RKO (cell line): ENCODE measurements around the gene TP53INP2.
A peak's percentile ranks its signal among the peaks of the same experiment; 100 is the strongest.
"Not testable (repeated sequence)": the region's sequence is repeated elsewhere in the genome, so short reads cannot be mapped to it uniquely, and the experiment has no call there.

Experiments
- DNase-seq: peaks from one replicate; pipeline ENCODE4 v3.0.0-alpha.2; 2016; ENCODE audit warnings: low spot score

Gene TP53INP2, protein sequence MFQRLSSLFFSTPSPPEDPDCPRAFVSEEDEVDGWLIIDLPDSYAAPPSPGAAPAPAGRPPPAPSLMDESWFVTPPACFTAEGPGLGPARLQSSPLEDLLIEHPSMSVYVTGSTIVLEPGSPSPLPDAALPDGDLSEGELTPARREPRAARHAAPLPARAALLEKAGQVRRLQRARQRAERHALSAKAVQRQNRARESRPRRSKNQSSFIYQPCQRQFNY

GRCh38 chr20:34704177-34705007 lies at the start of gene TP53INP2:
Gene TP53INP2 (plus strand): TSS chr20:34704344. CDS start chr20:34708740, 4,396 bp downstream.
- peak; percentile 93 for DNase-seq

GRCh38 chr20:34658654-34659053 lies 45.5 kb upstream of the TP53INP2 start:
- not testable (repeated sequence) for DNase-seq

DNA sequence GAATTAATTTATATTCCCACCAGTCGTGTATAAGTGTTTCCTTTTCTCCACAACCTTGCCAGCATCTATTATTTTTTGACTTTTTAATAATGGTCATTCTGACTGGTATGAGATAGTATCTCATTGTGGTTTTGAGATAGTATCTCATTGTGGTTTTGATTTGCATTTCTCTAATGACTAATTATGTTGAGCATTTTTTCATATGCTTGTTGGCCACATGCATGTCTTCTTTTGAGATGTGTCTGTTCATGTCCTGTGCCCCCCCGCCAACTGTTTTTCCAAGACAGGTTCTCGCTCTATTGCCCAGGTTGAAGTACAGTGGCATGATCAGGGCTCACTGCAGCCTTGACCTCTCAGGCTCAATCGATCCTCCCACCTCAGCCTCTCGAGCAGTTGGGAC lies 42.3 kb upstream of the TP53INP2 start:
- not testable (repeated sequence) for DNase-seq

DNA sequence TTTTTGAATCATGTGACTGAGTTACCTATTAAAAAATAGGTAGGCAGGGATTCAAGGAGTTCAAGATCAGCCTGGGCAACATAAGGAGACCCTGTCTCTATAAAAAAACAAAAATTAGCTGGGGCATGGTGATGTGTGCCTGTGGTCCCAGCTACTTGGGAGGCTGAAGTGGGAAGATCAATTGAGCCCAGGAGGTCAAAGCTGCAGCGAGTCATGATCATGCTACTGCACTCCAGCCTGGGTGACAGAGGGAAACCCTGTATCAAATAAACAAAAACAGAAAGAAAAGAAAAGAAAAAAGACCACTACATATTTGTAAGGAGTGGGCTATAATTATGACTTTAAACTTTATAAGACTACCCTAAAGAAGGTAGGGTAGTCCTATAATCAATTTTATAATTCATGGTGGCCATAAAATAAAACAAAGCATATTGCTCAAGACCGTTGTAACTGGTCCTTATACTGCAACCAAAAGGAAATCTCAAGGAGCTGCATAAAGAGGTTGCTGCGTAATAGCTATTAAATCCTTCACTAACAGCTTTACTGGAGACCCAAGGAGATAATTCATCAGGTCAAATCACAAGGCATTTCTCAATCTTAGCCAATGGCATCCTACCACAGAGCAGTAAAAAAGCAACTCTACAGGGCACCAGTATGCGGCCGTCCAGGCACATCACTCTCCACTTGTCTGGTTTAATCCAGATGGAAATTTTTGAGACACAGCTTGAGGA lies 40.8 kb upstream of the TP53INP2 start:
- no peak for DNase-seq

GRCh38 chr20:34664751-34665150 lies 39.4 kb upstream of the TP53INP2 start:
- not testable (repeated sequence) for DNase-seq

GRCh38 chr20:34669094-34669493 lies 35.0 kb upstream of the TP53INP2 start:
- no peak for DNase-seq

GRCh38 chr20:34673412-34673811 lies 30.7 kb upstream of the TP53INP2 start:
- DNase-seq = no peak

- no peak for DNase-seq
These were observed 28.6 kb upstream of the TP53INP2 start for GRCh38 chr20:34675561-34675960.

DNA sequence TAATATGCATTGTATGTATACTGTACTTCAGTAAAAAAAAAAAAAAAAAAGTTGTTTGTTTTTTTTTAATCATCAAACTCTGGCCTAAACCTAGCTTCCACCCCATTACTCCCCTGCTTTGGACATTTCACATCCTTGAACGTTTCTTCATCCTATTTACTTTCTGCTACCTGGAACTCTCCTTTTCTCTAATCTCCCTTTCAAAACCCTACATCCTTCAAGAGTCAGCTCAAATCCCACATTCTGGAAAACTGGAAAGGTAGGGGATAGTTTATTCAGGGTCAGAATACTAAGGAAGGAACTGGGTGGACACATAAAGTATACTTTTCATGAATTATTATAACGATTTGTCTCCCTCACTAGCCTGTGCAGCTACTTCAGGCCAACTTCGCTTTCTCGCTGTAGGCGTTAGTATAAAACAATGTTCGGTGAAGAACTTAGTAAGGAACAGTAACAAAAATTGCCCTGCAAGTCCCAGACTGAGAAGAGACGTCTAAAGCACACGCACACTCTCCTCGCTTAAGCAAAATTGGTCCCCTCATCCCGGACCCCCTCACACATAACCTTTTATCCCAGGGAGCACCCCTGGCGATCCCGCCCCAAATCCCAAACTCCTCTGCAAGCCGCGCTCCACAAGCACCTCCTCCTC lies 28.0 kb upstream of the TP53INP2 start:
- DNase-seq = no peak

- DNase-seq = peak; percentile 98
These were observed 27.3 kb upstream of the TP53INP2 start, which contains the start of gene PIGU for GRCh38 chr20:34676642-34677373. Gene PIGU (minus strand): TSS chr20:34677092. CDS start chr20:34677085, 7 bp downstream.

DNA sequence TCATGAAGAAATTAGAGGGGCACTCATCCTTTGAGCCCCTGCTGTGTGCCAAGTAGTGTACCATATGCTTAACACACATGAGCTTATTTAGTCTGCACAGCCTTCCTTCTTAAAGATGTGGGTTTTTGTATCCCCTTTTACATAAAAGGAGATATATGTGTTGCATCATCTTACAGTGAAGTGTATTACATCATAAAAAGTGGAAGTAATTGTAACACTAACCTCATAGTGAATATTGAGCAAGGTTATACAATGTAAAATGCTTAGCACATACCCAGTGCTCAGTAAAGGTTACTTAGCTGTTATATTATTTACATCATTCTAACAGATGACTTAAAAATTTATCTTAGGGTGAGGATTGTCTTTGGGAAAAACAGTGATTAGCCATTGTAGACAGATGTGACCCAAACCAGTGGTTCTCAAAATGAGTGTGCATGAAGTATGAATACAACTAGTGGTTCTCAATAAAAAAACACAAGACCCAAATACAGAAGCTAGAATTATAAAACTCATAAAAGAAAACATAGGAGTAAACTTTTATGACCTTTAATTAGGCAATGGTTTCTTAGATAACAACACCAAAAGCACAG lies 23.5 kb upstream of the TP53INP2 start:
- DNase-seq = peak; percentile 56

DNA sequence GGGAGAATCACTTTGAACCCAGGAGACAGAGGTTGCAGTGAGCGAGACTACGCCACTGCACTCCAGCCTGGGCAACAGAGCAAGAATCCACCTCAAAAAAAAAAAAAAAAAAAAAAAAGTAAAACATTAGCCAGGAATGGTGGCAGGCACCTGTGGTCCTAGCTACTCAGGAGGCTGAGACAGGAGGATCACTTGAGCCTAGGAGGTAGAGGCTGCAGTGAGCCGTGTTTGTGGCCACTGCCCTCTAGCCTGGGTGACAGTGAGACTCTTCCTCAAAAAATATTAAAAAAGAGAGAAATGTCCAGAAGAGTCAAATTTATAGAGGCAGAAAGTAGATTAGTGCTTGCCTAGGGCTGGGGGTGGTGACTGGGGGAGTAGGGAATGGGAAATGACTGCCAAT lies 20.5 kb upstream of the TP53INP2 start:
- DNase-seq = no peak

DNA sequence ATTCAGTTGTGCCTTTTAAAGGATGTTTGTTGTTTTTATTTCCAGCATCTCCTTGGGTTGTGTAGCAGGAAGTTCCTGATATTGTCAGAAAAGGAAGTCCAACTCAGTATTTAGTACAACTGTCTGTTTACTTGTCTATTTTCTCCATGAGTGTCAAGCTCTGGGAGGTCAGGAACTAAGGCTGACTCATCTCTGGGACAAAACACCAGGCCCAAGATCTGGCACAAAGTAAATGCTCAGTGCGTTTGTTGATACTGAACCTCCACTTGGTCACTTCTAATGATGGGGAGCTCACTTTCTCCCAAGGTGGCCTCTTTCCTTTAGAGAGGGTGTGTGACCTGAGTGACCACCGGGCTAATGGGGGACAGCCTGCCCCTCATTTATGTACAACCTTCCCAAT lies 14.7 kb upstream of the TP53INP2 start:
- no peak for DNase-seq

DNA sequence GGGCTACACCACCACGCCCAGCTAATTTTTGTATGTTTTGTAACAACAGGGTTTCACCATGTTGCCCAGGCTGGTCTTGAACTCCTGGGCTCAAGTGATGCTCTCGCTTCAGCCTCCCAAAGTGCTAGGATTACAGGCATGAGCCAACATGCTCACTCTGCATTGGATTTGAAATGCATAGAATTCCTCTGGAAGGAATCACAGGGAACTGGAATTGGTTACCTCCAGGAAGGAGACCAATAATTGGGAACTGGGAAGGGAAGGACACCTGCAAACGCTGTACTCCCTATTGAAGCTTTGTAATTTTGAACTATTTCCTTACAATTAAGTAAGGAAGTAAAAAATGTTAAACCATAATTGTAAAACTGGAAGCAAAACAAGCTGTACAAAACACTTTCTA lies 12.3 kb upstream of the TP53INP2 start:
- no peak for DNase-seq

GRCh38 chr20:34693414-34693813 lies 10.7 kb upstream of the TP53INP2 start:
- DNase-seq = no peak

DNA sequence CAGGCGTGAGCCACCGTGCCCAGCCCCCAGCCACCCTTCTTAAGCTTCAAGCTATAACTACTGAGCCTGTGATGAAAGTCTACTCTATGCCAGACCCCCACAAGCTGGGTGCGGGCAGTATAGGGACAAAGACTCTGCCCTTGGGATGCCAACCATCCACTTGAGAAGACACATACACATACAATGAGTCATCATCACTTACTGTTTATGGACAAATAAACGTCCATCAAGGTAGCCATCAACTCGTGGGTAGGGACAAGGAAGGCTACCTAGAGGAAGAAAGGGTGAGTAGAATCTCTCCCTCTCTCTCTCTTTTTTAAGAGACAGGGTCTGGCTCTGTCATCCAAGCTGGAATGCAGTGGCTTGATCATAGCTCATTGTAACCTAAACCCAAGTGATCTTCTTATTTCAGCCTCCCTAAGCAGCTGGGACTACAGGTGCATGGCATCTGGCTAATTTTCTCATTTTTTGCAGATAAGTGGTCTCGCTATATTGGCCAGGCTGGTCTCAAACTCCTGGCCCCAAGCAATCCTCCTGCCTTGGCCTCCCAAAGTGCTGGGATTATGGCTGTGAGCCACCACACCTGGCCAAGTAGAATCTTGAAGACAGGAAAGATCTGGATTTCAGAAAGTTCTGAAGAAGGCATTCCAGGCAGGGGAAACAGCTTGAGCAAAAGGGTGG lies 2.6 kb upstream of the TP53INP2 start:
- DNase-seq = no peak

DNA sequence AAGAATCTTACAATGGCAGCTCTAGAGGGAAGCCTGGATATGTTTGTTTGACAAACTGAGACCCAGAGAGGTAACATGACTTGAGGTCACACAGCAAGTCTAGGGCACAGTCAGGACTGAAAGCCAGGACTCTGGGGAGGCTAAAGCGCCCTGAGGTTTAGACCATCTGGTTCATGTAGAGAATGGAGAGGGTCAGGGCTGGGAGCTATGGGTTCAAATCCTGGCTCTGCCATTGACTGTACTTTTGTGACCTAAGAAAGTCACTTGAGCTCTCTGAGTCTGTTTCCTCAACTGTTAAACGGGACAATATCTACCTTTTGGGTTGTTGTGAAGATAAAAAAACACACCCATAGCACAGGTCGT lies 1.1 kb upstream of the TP53INP2 start:
- DNase-seq = no peak

GRCh38 chr20:34703424-34704176 lies 544 bp upstream of the TP53INP2 start:
- DNase-seq = peak; percentile 49

GRCh38 chr20:34705008-34705396 lies 858 bp downstream of the TP53INP2 start:
- no peak for DNase-seq
